HG03565 (cell line): ENCODE measurements around the gene RPP30.
"Not testable (repeated sequence)": the region's sequence is repeated elsewhere in the genome, so short reads cannot be mapped to it uniquely, and the experiment has no call there.

Source experiments
- ATAC-seq: cut with Tn5 transposase; IDR thresholded peaks from one replicate; pipeline ENCODE4 v1.9.1; 2021; ENCODE audit warnings: mild to moderate bottlenecking, moderate library complexity; ENCODE audit not compliant: unreplicated experiment

Gene RPP30

GRCh38 chr10:90939116-90939515 lies 67.3 kb downstream of the RPP30 start:
- no peak for ATAC-seq

GRCh38 chr10:90939648-90940047 lies 67.9 kb downstream of the RPP30 start:
- no peak for ATAC-seq

- ATAC-seq, result not testable (repeated sequence)
Measured at GRCh38 chr10:90942980-90943379, 71.2 kb downstream of the RPP30 start.

- ATAC-seq, result no peak
Measured at GRCh38 chr10:90944749-90945148, 73.0 kb downstream of the RPP30 start.

GRCh38 chr10:90945491-90946070 lies 73.8 kb downstream of the RPP30 start:
- no peak for ATAC-seq

- peak; percentile 74 for ATAC-seq
Measured at GRCh38 chr10:90947030-90947960, 75.5 kb downstream of the RPP30 start.
